HepG2 (cell line): ENCODE data around the gene PLA2R1. TPM values are rescaled to one million over a fixed set of nuclear protein-coding genes. Genes with fewer than 3 reads are reported as not detected.

ENCODE experiments used
- AGO1 ChIP-seq: fragments of 200-400 bp; formaldehyde crosslinking; IDR thresholded peaks from 2 replicates; pipeline ENCODE4 v1.6.1; 2017; ENCODE audit warnings: mild to moderate bottlenecking, low read depth, low read length, moderate library complexity; ENCODE audit not compliant: poor library complexity, severe bottlenecking
- BORCS8-MEF2B ChIP-seq: sonication (generic); formaldehyde crosslinking; IDR thresholded peaks from 2 replicates; pipeline ENCODE4 v1.8.0; 2022; ENCODE audit warnings: mild to moderate bottlenecking, missing genetic modification reagents
- CCAR2 ChIP-seq: fragments of 200-400 bp; formaldehyde crosslinking; optimal IDR thresholded peaks from 2 replicates; pipeline ENCODE3; 2018; ENCODE audit warnings: low read depth, mild to moderate bottlenecking, low read length, moderate library complexity
- EEA1 ChIP-seq: sonication (generic); formaldehyde crosslinking; IDR thresholded peaks from 2 replicates; pipeline ENCODE4 v1.5.1; 2020; ENCODE audit warnings: mild to moderate bottlenecking, missing genetic modification reagents, borderline replicate concordance
- ELF4 ChIP-seq: sonication (generic); formaldehyde crosslinking; IDR thresholded peaks from 2 replicates; pipeline ENCODE4 v1.5.0; 2020; ENCODE audit warnings: missing genetic modification reagents, mild to moderate bottlenecking, moderate library complexity, borderline replicate concordance
- HNRNPH1 ChIP-seq: fragments of 200-400 bp; formaldehyde crosslinking; optimal IDR thresholded peaks from 2 replicates; pipeline ENCODE3; 2017; ENCODE audit warnings: mild to moderate bottlenecking, low read depth, low read length
- KLF15 ChIP-seq: sonication (generic); formaldehyde crosslinking; IDR thresholded peaks from 2 replicates; pipeline ENCODE4 v1.8.1; 2023; ENCODE audit warnings: borderline replicate concordance, mild to moderate bottlenecking, inconsistent platforms, missing genetic modification reagents, mixed read lengths
- MATR3 ChIP-seq: sonication (generic); formaldehyde crosslinking; IDR thresholded peaks from 2 replicates; pipeline ENCODE4 v1.4.0; 2020; ENCODE audit warnings: missing genetic modification reagents
- MIXL1 ChIP-seq: IDR thresholded peaks from 2 replicates; pipeline ENCODE4 v1.6.1; 2016
- MXI1 ChIP-seq: IDR thresholded peaks from 3 replicates; pipeline ENCODE4 v1.6.1; 2012; ENCODE audit warnings: low read depth, low read length, inconsistent platforms, borderline replicate concordance
- NR2F6 ChIP-seq, 2 experiments: IDR thresholded peaks; 2 replicates each; pipeline ENCODE4 v1.6.1; 2016; ENCODE audit warnings: antibody characterized with exemption in 1 of 2, mild to moderate bottlenecking in 1 of 2
- PHF8 ChIP-seq: sonication (generic); formaldehyde crosslinking; IDR thresholded peaks from 2 replicates; pipeline ENCODE4 v1.5.0; 2020; ENCODE audit warnings: missing genetic modification reagents
- REPIN1 ChIP-seq: sonication (generic); formaldehyde crosslinking; IDR thresholded peaks from 2 replicates; pipeline ENCODE4 v1.8.0; 2022; ENCODE audit warnings: missing genetic modification reagents, low read depth, mild to moderate bottlenecking, borderline replicate concordance
- RFX5 ChIP-seq: IDR thresholded peaks from 2 replicates; pipeline ENCODE4 v1.6.1; 2011; ENCODE audit warnings: low read depth, low read length, improper control_type of control experiment
- SATB2 ChIP-seq: sonication (generic); formaldehyde crosslinking; IDR thresholded peaks from 2 replicates; pipeline ENCODE4 v1.5.0; 2020; ENCODE audit warnings: missing genetic modification reagents
- SRF ChIP-seq: IDR thresholded peaks from 2 replicates; pipeline ENCODE4 v1.6.1; 2011; ENCODE audit warnings: mild to moderate bottlenecking, low read depth, low read length, moderate library complexity
- TFDP2 ChIP-seq: sonication (generic); formaldehyde crosslinking; IDR thresholded peaks from 2 replicates; pipeline ENCODE4 v1.4.0; 2020; ENCODE audit warnings: missing genetic modification reagents
- ZNF207 ChIP-seq: fragments of 450-650 bp; IDR thresholded peaks from 2 replicates; pipeline ENCODE4 v1.6.1; 2016; ENCODE audit warnings: antibody characterized with exemption, borderline replicate concordance
- ZNF343 ChIP-seq: sonication (generic); formaldehyde crosslinking; IDR thresholded peaks from 2 replicates; pipeline ENCODE4 v1.4.0; 2020; ENCODE audit warnings: mild to moderate bottlenecking, missing genetic modification reagents
- ZNF460 ChIP-seq: sonication (generic); formaldehyde crosslinking; IDR thresholded peaks from 2 replicates; pipeline ENCODE4 v1.5.1; 2020; ENCODE audit warnings: missing genetic modification reagents, mild to moderate bottlenecking, borderline replicate concordance
- ZNF549 ChIP-seq: sonication (generic); formaldehyde crosslinking; IDR thresholded peaks from 2 replicates; pipeline ENCODE4 v1.5.0; 2020; ENCODE audit warnings: missing genetic modification reagents
- ZNF557 ChIP-seq: sonication (generic); formaldehyde crosslinking; IDR thresholded peaks from 2 replicates; pipeline ENCODE4 v1.4.0; 2020; ENCODE audit warnings: missing genetic modification reagents
- ZNF740 ChIP-seq: sonication (generic); formaldehyde crosslinking; IDR thresholded peaks from 2 replicates; pipeline ENCODE4 v1.4.0; 2020; ENCODE audit warnings: missing genetic modification reagents
- ZNF878 ChIP-seq: sonication (generic); formaldehyde crosslinking; IDR thresholded peaks from 2 replicates; pipeline ENCODE4 v1.8.1; 2023; ENCODE audit warnings: mild to moderate bottlenecking, missing genetic modification reagents, moderate library complexity
- polyA plus RNA-seq, 8 experiments: library from polyadenylated mRNA; depleted of rRNA in 3 of 8; stranded (reverse) in 7 of 8; unstranded in 1 of 8; fragments of >200 nt; fragmentation: Illumina TruSeq in 4 of 8; extraction: Trizol in 4 of 8; gene quantifications; 2 replicates each; pipeline versions ENCODE4 v1.2.1 to v1.2.3, GENCODE V29; 2011 to 2016; ENCODE audit warnings: low read depth in 4 of 8, missing spikeins in 1 of 8, mixed read lengths in 1 of 8; ENCODE audit not compliant: insufficient read depth in 1 of 8
- total RNA-seq, 5 experiments: library from RNA; depleted of rRNA; stranded (reverse); fragments of >200 nt; fragmentation: Illumina TruSeq; extraction: Trizol; gene quantifications; 2 replicates each; pipeline ENCODE4 v1.2.3, GENCODE V29; 2016; ENCODE audit warnings: low read depth in 1 of 5
- TF ChIP-seq, protein P1 (sequence below): sonication (generic); formaldehyde crosslinking; IDR thresholded peaks from 2 replicates; pipeline ENCODE4 v1.5.1; 2020; ENCODE audit warnings: mild to moderate bottlenecking, moderate library complexity, missing genetic modification reagents
- TF ChIP-seq, protein P2 (sequence below): sonication (generic); formaldehyde crosslinking; IDR thresholded peaks from 2 replicates; pipeline ENCODE4 v1.5.0; 2020; ENCODE audit warnings: mild to moderate bottlenecking, missing genetic modification reagents

Gene PLA2R1
- total and polyA plus RNA-seq, 2 of the 13 experiments (the other 11 are each of a cell fraction or from before 2014, with no cell fraction given), result not detected

DNA sequence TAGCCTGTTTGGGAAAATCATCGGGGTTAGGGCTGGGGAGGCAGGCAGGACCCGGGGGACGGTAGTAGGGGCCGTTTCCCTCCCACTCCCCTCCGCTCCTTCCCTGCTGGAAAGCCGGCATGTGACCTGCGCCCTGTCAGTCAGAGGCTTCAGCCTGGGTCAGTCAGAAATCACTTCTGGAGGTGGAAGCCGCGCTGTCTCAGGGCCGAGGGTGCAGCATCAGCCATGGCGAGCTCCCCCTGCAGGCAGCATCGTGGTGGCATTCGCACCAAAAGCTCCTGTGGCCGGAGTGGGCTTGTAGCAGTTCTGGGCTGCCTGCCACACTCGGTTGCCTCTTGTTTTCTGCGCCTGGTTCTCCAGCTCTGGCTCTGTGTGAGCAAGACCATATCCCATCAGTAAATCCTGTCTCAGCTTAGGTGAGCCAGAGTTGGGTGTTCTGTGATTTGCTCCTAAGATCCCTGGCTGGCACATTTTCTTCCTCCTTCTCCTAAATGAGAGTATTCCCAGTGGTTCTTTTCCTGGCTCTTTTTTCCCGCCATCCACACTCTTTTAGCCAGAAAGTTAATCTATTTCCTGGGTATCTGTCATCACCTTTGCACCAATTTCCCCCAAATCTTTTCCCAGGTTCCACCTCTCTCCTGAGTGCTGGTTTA, 140.5 kb downstream of the PLA2R1 start (continued):
- TF ChIP-seq ELF4 (CRISPR knock-in tag) (no peak), PHF8 (CRISPR knock-in tag) (peak; percentile 42; the same call in 1 of the 2 replicates), MXI1 (no peak), HNRNPH1 (no peak), CCAR2 (no peak), AGO1 (peak; percentile 54), ZNF343 (CRISPR knock-in tag) (no peak), ZNF207 (no peak), SATB2 (no peak), SRF (no peak), REPIN1 (CRISPR knock-in tag) (peak; percentile 58; the same call in 1 of the 2 replicates), ZNF557 (CRISPR knock-in tag) (no peak), NR2F6 (IDR thresholded peaks at IDR 0.05) (no peak), NR2F6 (CRISPR knock-in tag; IDR thresholded peaks at IDR 0.05) (peak; percentile 36; the same call in 1 of the 2 replicates), ZNF878 (CRISPR knock-in tag) (no peak), TFDP2 (CRISPR knock-in tag) (0 out of 2 replicates have a peak, but pooled peaks have one; percentile 22), ZNF549 (CRISPR knock-in tag) (no peak), ZNF740 (CRISPR knock-in tag) (no peak), MATR3 (no peak), ZNF460 (CRISPR knock-in tag) (no peak), BORCS8-MEF2B (no peak), KLF15 (CRISPR knock-in tag) (no peak), EEA1 (no peak), MIXL1 (CRISPR knock-in tag) (no peak), RFX5 (no peak)
- TF ChIP-seq, protein P1, sequence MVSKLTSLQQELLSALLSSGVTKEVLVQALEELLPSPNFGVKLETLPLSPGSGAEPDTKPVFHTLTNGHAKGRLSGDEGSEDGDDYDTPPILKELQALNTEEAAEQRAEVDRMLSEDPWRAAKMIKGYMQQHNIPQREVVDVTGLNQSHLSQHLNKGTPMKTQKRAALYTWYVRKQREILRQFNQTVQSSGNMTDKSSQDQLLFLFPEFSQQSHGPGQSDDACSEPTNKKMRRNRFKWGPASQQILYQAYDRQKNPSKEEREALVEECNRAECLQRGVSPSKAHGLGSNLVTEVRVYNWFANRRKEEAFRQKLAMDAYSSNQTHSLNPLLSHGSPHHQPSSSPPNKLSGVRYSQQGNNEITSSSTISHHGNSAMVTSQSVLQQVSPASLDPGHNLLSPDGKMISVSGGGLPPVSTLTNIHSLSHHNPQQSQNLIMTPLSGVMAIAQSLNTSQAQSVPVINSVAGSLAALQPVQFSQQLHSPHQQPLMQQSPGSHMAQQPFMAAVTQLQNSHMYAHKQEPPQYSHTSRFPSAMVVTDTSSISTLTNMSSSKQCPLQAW, result no peak
- TF ChIP-seq, protein P2, sequence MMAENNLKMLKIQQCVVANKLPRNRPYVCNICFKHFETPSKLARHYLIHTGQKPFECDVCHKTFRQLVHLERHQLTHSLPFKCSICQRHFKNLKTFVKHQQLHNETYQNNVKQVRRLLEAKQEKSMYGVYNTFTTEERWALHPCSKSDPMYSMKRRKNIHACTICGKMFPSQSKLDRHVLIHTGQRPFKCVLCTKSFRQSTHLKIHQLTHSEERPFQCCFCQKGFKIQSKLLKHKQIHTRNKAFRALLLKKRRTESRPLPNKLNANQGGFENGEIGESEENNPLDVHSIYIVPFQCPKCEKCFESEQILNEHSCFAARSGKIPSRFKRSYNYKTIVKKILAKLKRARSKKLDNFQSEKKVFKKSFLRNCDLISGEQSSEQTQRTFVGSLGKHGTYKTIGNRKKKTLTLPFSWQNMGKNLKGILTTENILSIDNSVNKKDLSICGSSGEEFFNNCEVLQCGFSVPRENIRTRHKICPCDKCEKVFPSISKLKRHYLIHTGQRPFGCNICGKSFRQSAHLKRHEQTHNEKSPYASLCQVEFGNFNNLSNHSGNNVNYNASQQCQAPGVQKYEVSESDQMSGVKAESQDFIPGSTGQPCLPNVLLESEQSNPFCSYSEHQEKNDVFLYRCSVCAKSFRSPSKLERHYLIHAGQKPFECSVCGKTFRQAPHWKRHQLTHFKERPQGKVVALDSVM (CRISPR knock-in tag), result no peak
